H7 (cell line): Measurements from ENCODE around the gene CCDC177. TPM values are rescaled to one million over a fixed set of nuclear protein-coding genes. Genes with fewer than 3 reads are reported as not detected.

Source experiments
- total RNA-seq: library from RNA; depleted of rRNA; stranded (reverse); fragments of >200 nt; shearing (Covaris generic); gene quantifications from 2 replicates; pipeline ENCODE4 v1.2.3, GENCODE V29; 2014; rRNA removed

CCDC177 gene
- total RNA-seq, 1 experiment from 2014 or later: 0.17 TPM

Other genes with a start within 250 kb of the CCDC177 start
- 207 and 394 TPM in 2 replicates for gene ERH, start 176.6 kb downstream of the CCDC177 start, total RNA-seq
- gene SLC39A9, start 176.2 kb downstream of the CCDC177 start, total RNA-seq: 53.1 and 55.5 TPM in 2 replicates
- 0.10 and 0.37 TPM in 2 replicates for gene PLEKHD1, start 90.1 kb downstream of the CCDC177 start, total RNA-seq
- 0.70 and 1.1 TPM in 2 replicates for gene SUSD6, start 36.7 kb upstream of the CCDC177 start, total RNA-seq
- gene SRSF5, start 192.3 kb upstream of the CCDC177 start, total RNA-seq: 90.9 and 99.7 TPM in 2 replicates
- not detected in 2 replicates for gene SLC10A1, start 222.4 kb upstream of the CCDC177 start, total RNA-seq